HepG2 (cell line): ENCODE results near the gene POMT1. TPM values are rescaled to one million over a fixed set of nuclear protein-coding genes. Genes with fewer than 3 reads are reported as not detected.

Experiments
- AGO1 ChIP-seq: fragments of 200-400 bp; formaldehyde crosslinking; IDR thresholded peaks from 2 replicates; pipeline ENCODE4 v1.6.1; 2017; ENCODE audit warnings: mild to moderate bottlenecking, low read depth, low read length, moderate library complexity; ENCODE audit not compliant: poor library complexity, severe bottlenecking
- EP300 ChIP-seq, 3 experiments: sonication (generic) in 1 of 3; formaldehyde crosslinking in 1 of 3; IDR thresholded peaks; 2 replicates each; pipeline versions ENCODE4 v1.5.1 to v1.6.1; 2011 to 2020; ENCODE audit warnings: low read depth in 2 of 3, low read length in 2 of 3, borderline replicate concordance in 1 of 3, improper control_type of control experiment in 1 of 3, mild to moderate bottlenecking in 1 of 3, missing genetic modification reagents in 1 of 3, moderate library complexity in 1 of 3
- GABPA ChIP-seq, 2 experiments: IDR thresholded peaks; 2 replicates each; pipeline ENCODE4 v1.6.1; 2011 to 2016; ENCODE audit warnings: low read depth in 2 of 2, low read length in 1 of 2, missing biosample characterization in 1 of 2, missing genetic modification characterization in 1 of 2
- GATAD1 ChIP-seq: IDR thresholded peaks from 2 replicates; pipeline ENCODE4 v1.6.1; 2016; ENCODE audit warnings: missing genetic modification reagents, missing compliant biosample characterization
- MED8 ChIP-seq: sonication (generic); formaldehyde crosslinking; IDR thresholded peaks from 2 replicates; pipeline ENCODE4 v1.8.1; 2023; ENCODE audit warnings: mild to moderate bottlenecking, missing genetic modification reagents; ENCODE audit not compliant: insufficient replicate concordance
- NCOR1 ChIP-seq: fragments of 200-600 bp; sonication (generic); IDR thresholded peaks from 2 replicates; pipeline ENCODE4 v1.7.0; 2017; ENCODE audit warnings: antibody characterized with exemption, low read length, borderline replicate concordance
- NFKB2 ChIP-seq: sonication (generic); formaldehyde crosslinking; IDR thresholded peaks from 2 replicates; pipeline ENCODE4 v1.4.0; 2020; ENCODE audit warnings: missing genetic modification reagents, borderline replicate concordance
- SNAPC2 ChIP-seq: sonication (generic); formaldehyde crosslinking; IDR thresholded peaks from 2 replicates; pipeline ENCODE4 v1.8.1; 2022; ENCODE audit warnings: mild to moderate bottlenecking, missing genetic modification reagents
- U2AF2 ChIP-seq: fragments of 200-400 bp; formaldehyde crosslinking; IDR thresholded peaks from 2 replicates; pipeline ENCODE4 v1.6.1; 2017; ENCODE audit warnings: low read depth, mild to moderate bottlenecking, low read length
- XRCC5 ChIP-seq: fragments of 200-400 bp; formaldehyde crosslinking; optimal IDR thresholded peaks from 2 replicates; pipeline ENCODE3; 2017; ENCODE audit warnings: mild to moderate bottlenecking, low read length
- ZBTB34 ChIP-seq: sonication (generic); formaldehyde crosslinking; IDR thresholded peaks from 2 replicates; pipeline ENCODE4 v1.8.0; 2022; ENCODE audit warnings: mild to moderate bottlenecking, missing genetic modification reagents
- ZNF12 ChIP-seq: sonication (generic); formaldehyde crosslinking; IDR thresholded peaks from 2 replicates; pipeline ENCODE4 v1.5.0; 2020; ENCODE audit warnings: missing genetic modification reagents
- ZNF20 ChIP-seq: sonication (generic); formaldehyde crosslinking; IDR thresholded peaks from 2 replicates; pipeline ENCODE4 v1.4.0; 2020; ENCODE audit warnings: mild to moderate bottlenecking, moderate library complexity, missing genetic modification reagents
- ZNF225 ChIP-seq: sonication (generic); formaldehyde crosslinking; IDR thresholded peaks from 2 replicates; pipeline ENCODE4 v1.4.0; 2020; ENCODE audit warnings: mild to moderate bottlenecking, missing genetic modification reagents
- ZNF432 ChIP-seq: sonication (generic); formaldehyde crosslinking; IDR thresholded peaks from 2 replicates; pipeline ENCODE4 v1.5.0; 2020; ENCODE audit warnings: missing genetic modification reagents, mild to moderate bottlenecking, borderline replicate concordance
- ZXDC ChIP-seq: sonication (generic); formaldehyde crosslinking; IDR thresholded peaks from 2 replicates; pipeline ENCODE4 v1.5.0; 2020; ENCODE audit warnings: mild to moderate bottlenecking, missing genetic modification reagents
- polyA plus RNA-seq, 8 experiments: library from polyadenylated mRNA; depleted of rRNA in 3 of 8; stranded (reverse) in 7 of 8; unstranded in 1 of 8; fragments of >200 nt; fragmentation: Illumina TruSeq in 4 of 8; extraction: Trizol in 4 of 8; gene quantifications; 2 replicates each; pipeline versions ENCODE4 v1.2.1 to v1.2.3, GENCODE V29; 2011 to 2016; ENCODE audit warnings: low read depth in 4 of 8, missing spikeins in 1 of 8, mixed read lengths in 1 of 8; ENCODE audit not compliant: insufficient read depth in 1 of 8
- total RNA-seq, 5 experiments: library from RNA; depleted of rRNA; stranded (reverse); fragments of >200 nt; fragmentation: Illumina TruSeq; extraction: Trizol; gene quantifications; 2 replicates each; pipeline ENCODE4 v1.2.3, GENCODE V29; 2016; ENCODE audit warnings: low read depth in 1 of 5
- TF ChIP-seq, protein P1 (sequence below): IDR thresholded peaks from 2 replicates; pipeline ENCODE4 v1.6.1; 2016
- TF ChIP-seq, protein P2 (sequence below): sonication (generic); formaldehyde crosslinking; IDR thresholded peaks from 2 replicates; pipeline ENCODE4 v1.5.0; 2020; ENCODE audit warnings: missing genetic modification reagents
- TF ChIP-seq, protein P3 (sequence below): sonication (generic); formaldehyde crosslinking; IDR thresholded peaks from 2 replicates; pipeline ENCODE4 v1.5.0; 2020; ENCODE audit warnings: missing genetic modification reagents

The POMT1 gene
- total and polyA plus RNA-seq, 2 of the 13 experiments (the other 11 are each of a cell fraction or from before 2014, with no cell fraction given), result 21.6 to 22.7 TPM

- TF ChIP-seq ZBTB34 (CRISPR knock-in tag) (no peak), ZXDC (CRISPR knock-in tag) (no peak; the same call in 1 of the 2 replicates), MED8 (CRISPR knock-in tag) (no peak), ZNF20 (CRISPR knock-in tag) (no peak), NFKB2 (CRISPR knock-in tag) (peak; percentile 62; the same call in 1 of the 2 replicates), ZNF12 (no peak), EP300 (IDR thresholded peaks at IDR 0.05; ENCODE audit: low read depth in 2 of 2, low read length in 2 of 2) (no peak), EP300 (CRISPR knock-in tag; IDR thresholded peaks at IDR 0.05; ENCODE audit: borderline replicate concordance) (peak; percentile 40; the same call in 1 of the 2 replicates), GATAD1 (CRISPR knock-in tag) (peak; percentile 87), GABPA (IDR thresholded peaks at IDR 0.05; ENCODE audit: low read depth, low read length) (no peak), GABPA (CRISPR knock-in tag; IDR thresholded peaks at IDR 0.05; ENCODE audit: low read depth) (no peak), XRCC5 (peak; percentile 98), ZNF432 (CRISPR knock-in tag) (no peak), ZNF225 (CRISPR knock-in tag) (peak; percentile 83), SNAPC2 (no peak; the same call in 1 of the 2 replicates), U2AF2 (0 out of 2 replicates have a peak, but pooled peaks have one; percentile 43), NCOR1 (no peak), AGO1 (no peak)
- TF ChIP-seq, protein P1, sequence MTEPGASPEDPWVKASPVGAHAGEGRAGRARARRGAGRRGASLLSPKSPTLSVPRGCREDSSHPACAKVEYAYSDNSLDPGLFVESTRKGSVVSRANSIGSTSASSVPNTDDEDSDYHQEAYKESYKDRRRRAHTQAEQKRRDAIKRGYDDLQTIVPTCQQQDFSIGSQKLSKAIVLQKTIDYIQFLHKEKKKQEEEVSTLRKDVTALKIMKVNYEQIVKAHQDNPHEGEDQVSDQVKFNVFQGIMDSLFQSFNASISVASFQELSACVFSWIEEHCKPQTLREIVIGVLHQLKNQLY, result no peak
- TF ChIP-seq, protein P2, sequence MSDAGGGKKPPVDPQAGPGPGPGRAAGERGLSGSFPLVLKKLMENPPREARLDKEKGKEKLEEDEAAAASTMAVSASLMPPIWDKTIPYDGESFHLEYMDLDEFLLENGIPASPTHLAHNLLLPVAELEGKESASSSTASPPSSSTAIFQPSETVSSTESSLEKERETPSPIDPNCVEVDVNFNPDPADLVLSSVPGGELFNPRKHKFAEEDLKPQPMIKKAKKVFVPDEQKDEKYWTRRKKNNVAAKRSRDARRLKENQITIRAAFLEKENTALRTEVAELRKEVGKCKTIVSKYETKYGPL (CRISPR knock-in tag), result no peak
- TF ChIP-seq, protein P3, sequence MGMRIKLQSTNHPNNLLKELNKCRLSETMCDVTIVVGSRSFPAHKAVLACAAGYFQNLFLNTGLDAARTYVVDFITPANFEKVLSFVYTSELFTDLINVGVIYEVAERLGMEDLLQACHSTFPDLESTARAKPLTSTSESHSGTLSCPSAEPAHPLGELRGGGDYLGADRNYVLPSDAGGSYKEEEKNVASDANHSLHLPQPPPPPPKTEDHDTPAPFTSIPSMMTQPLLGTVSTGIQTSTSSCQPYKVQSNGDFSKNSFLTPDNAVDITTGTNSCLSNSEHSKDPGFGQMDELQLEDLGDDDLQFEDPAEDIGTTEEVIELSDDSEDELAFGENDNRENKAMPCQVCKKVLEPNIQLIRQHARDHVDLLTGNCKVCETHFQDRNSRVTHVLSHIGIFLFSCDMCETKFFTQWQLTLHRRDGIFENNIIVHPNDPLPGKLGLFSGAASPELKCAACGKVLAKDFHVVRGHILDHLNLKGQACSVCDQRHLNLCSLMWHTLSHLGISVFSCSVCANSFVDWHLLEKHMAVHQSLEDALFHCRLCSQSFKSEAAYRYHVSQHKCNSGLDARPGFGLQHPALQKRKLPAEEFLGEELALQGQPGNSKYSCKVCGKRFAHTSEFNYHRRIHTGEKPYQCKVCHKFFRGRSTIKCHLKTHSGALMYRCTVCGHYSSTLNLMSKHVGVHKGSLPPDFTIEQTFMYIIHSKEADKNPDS (CRISPR knock-in tag), result peak; percentile 83; the same call in 1 of the 2 replicates
These were observed at the start of gene POMT1 (continued) for GRCh38 chr9:131502781-131503625.
